Activated naive CD4-positive, alpha-beta T cell treated with anti-CD3 and anti-CD28 coated beads, Interleukin-2, amount 50 U/mL, for 16 hours (primary cell): ENCODE measurements around the gene IRF5.

Experiments used
- DNase-seq: peaks from one replicate; pipeline ENCODE4 v3.0.0-alpha.2; 2020

The IRF5 gene

GRCh38 chr7:128921866-128922440 is 15.8 kb upstream of the IRF5 start:
- no peak for DNase-seq

- no peak for DNase-seq
Observed at GRCh38 chr7:128922496-128923410, 15.0 kb upstream of the IRF5 start.

GRCh38 chr7:128923411-128923800 is 14.3 kb upstream of the IRF5 start:
- no peak for DNase-seq

- no peak for DNase-seq
Observed at GRCh38 chr7:128924707-128925588, 12.8 kb upstream of the IRF5 start.

- DNase-seq: no peak
Observed at GRCh38 chr7:128928159-128928813, 9.4 kb upstream of the IRF5 start.

GRCh38 chr7:128928882-128929788 is 8.6 kb upstream of the IRF5 start:
- DNase-seq: no peak

GRCh38 chr7:128931190-128931798 is 6.4 kb upstream of the IRF5 start:
- DNase-seq: no peak

- DNase-seq: no peak
Observed at GRCh38 chr7:128931965-128932861, 5.5 kb upstream of the IRF5 start.

- DNase-seq: no peak
Observed at GRCh38 chr7:128932862-128933179, 4.9 kb upstream of the IRF5 start.

- peak; percentile 34 for DNase-seq
Observed at GRCh38 chr7:128933180-128933891, 4.4 kb upstream of the IRF5 start.

- DNase-seq: no peak
Observed at GRCh38 chr7:128934361-128935341, 3.1 kb upstream of the IRF5 start.

GRCh38 chr7:128935342-128935730 is 2.4 kb upstream of the IRF5 start:
- DNase-seq: no peak

- no peak for DNase-seq
Observed at GRCh38 chr7:128936798-128937197, 929 bp upstream of the IRF5 start.

GRCh38 chr7:128937271-128937646 is 468 bp upstream of the IRF5 start:
- DNase-seq: no peak

GRCh38 chr7:128938544-128939074 is 882 bp downstream of the IRF5 start:
- DNase-seq: no peak

- no peak for DNase-seq
Observed at GRCh38 chr7:128939075-128939860, 1.5 kb downstream of the IRF5 start.

- DNase-seq: no peak
Observed at GRCh38 chr7:128939861-128940410, 2.2 kb downstream of the IRF5 start.
